Measurements from ENCODE around the gene SUSD2. TPM values are rescaled to one million over a fixed set of nuclear protein-coding genes. Genes with fewer than 3 reads are reported as not detected.

The SUSD2 gene
- polyA plus RNA-seq, 2 of the 4 experiments (the other 2 are of a cell fraction) = 12.7 to 51.9 TPM

- H3K4me3 ChIP-seq = no peak overlapping the region
- ChIA-PET CTCF (interaction anchor here (0.9 to 6.3 kb wide), 21 partner anchors 10 to 339 kb away, joined by 3 to 61 read pairs (median 15); partner anchors contain the start of genes GGT5 and SUSD2), POLR2A (interaction anchor here (1.5 kb wide), 1 partner anchor 57 kb away, joined by 6 read pairs; no protein-coding TSS in a partner anchor)
- ATAC-seq (no peak; a peak in 1 of 6 replicates), DNase-seq (ENCODE audit: low read depth in 1 of 2, low spot score in 1 of 2) (no peak), FAIRE-seq (no peak)
- H3K27ac ChIP-seq = peak overlapping the region; percentile 93 to 96
- 91% methylated on average over 6 of the region's 8 CpGs for WGBS (ENCODE audit: missing lambda C conversion rate)
- peak overlapping the region; percentile 38; the same call in 1 of the 3 replicates for H3K4me2 ChIP-seq
- H3K9me3 ChIP-seq = peaks cover 6% of the 10 kb centered on the region
- H3K4me1 ChIP-seq = peaks cover 32% of the 10 kb centered on the region
- TF ChIP-seq EHMT2 (IDR thresholded peaks at IDR 0.05; ENCODE audit: low read depth) = no peak
These were observed 9.4 kb downstream of the SUSD2 start for GRCh38 chr22:24190596-24191208.

DNA sequence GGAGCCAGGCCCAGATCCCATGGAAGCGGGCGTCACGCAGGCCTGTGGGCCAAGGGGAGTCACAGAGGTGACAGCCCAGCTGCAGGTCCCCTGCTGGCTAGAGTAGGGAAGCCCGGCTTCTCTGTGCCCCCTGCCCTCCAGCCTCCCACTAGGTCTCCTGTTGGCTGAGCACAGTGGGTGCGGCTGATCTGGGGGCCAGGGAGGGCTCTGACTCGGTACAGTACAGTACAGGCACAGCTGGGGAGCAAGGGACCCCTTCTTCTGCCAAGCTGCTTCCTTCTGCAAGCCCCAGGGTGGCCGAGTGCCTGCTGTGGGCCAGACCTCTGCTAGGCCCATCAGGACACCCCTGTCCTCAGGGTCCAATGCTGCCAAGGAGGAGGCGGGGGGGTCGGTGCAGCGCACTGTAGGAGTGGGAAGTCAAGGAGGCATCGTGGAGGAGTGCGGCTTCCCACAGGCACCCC lies 10.1 kb downstream of the SUSD2 start:
- peak overlapping the region; percentile 93 to 96 for H3K27ac ChIP-seq
- POLR2A ChIA-PET = no interaction called here
- ATAC-seq = peak in 1 of 2 experiments; percentile 17; a peak in 3 of 6 replicates
- DNase-seq (ENCODE audit: low read depth in 1 of 2, low spot score in 1 of 2) = no peak
- 86% methylated on average over 8 of the region's 12 CpGs for WGBS (ENCODE audit: missing lambda C conversion rate)
- TF ChIP-seq HOXB13 (CRISPR knock-in tag; IDR thresholded peaks at IDR 0.05; ENCODE audit: low read depth) = no peak
- no peak for TF ChIP-seq FOXS1 (CRISPR knock-in tag; IDR thresholded peaks at IDR 0.05)
- no peak for TF ChIP-seq RFX5 (IDR thresholded peaks at IDR 0.05)
- TF ChIP-seq POLR2A (IDR thresholded peaks at IDR 0.05; ENCODE audit: low read length) = no peak
- TF ChIP-seq TFCP2L1 (CRISPR knock-in tag; IDR thresholded peaks at IDR 0.05) = no peak
- no peak for TF ChIP-seq ZNF302 (CRISPR knock-in tag; IDR thresholded peaks at IDR 0.05)
- no peak for TF ChIP-seq GATA3 (IDR thresholded peaks at IDR 0.05; ENCODE audit: borderline replicate concordance)
- TF ChIP-seq HOXB5 (CRISPR knock-in tag; IDR thresholded peaks at IDR 0.05) = no peak
- TF ChIP-seq ZFP36 (IDR thresholded peaks at IDR 0.05; ENCODE audit: borderline replicate concordance, partially characterized antibody) = no peak
- no peak for TF ChIP-seq NPAS2 (CRISPR knock-in tag; IDR thresholded peaks at IDR 0.05; ENCODE audit: borderline replicate concordance)
- no peak for TF ChIP-seq SMC3 (IDR thresholded peaks at IDR 0.05)
- TF ChIP-seq JUNB (IDR thresholded peaks at IDR 0.05) = no peak
- no peak for TF ChIP-seq FOSL2 (IDR thresholded peaks at IDR 0.05)
- TF ChIP-seq FOSL2 (CRISPR knock-in tag; IDR thresholded peaks at IDR 0.05) = no peak
- no peak for TF ChIP-seq HES2 (IDR thresholded peaks at IDR 0.05)
- no peak for TF ChIP-seq RARB (CRISPR knock-in tag; IDR thresholded peaks at IDR 0.05)
- no peak for TF ChIP-seq KDM1A (IDR thresholded peaks at IDR 0.05; ENCODE audit: low read depth)
- no peak for TF ChIP-seq E2F6 (IDR thresholded peaks at IDR 0.05; ENCODE audit: borderline replicate concordance, low read depth)
- no peak for TF ChIP-seq PHF8 (IDR thresholded peaks at IDR 0.05; ENCODE audit: borderline replicate concordance, low read depth)
- H3K4me1 ChIP-seq = peaks cover 39% of the 10 kb centered on the region
- peaks cover 6% of the 10 kb centered on the region for H3K9me3 ChIP-seq
- CTCF ChIA-PET = interaction anchor here (2.5 to 6.3 kb wide), 5 partner anchors 12 to 57 kb away, joined by 16 to 61 read pairs (median 32); partner anchors contain the start of genes GGT5 and SUSD2
- no peak overlapping the region for H3K4me2 ChIP-seq
- no peak overlapping the region for H3K4me3 ChIP-seq
- FAIRE-seq = no peak

GRCh38 chr22:24191893-24192292 lies 10.6 kb downstream of the SUSD2 start:
- TF ChIP-seq KDM5A (IDR thresholded peaks at IDR 0.05) (no peak), HEYL (CRISPR knock-in tag; IDR thresholded peaks at IDR 0.05) (no peak), NFE2L2 (conservative IDR thresholded peaks at IDR 0.05; ENCODE audit: low read length) (no peak), TFCP2L1 (CRISPR knock-in tag; IDR thresholded peaks at IDR 0.05) (no peak), RNF2 (IDR thresholded peaks at IDR 0.05; ENCODE audit: borderline replicate concordance, low read depth) (no peak), CBX2 (IDR thresholded peaks at IDR 0.05; ENCODE audit: borderline replicate concordance, low read depth) (no peak), HOXB13 (CRISPR knock-in tag; IDR thresholded peaks at IDR 0.05; ENCODE audit: low read depth) (no peak), BHLHE40 (IDR thresholded peaks at IDR 0.05; ENCODE audit: low read depth, low read length) (no peak), KDM1A (IDR thresholded peaks at IDR 0.05; ENCODE audit: low read depth) (no peak)
- peak overlapping the region; percentile 93 to 96 for H3K27ac ChIP-seq
- ATAC-seq = no peak
- H3K4me3 ChIP-seq = no peak overlapping the region
- peaks cover 39% of the 10 kb centered on the region for H3K4me1 ChIP-seq
- ChIA-PET POLR2A (no interaction called here), CTCF (interaction anchor here (2.8 to 6.3 kb wide), 2 partner anchors 54 to 56 kb away, joined by 23 to 61 read pairs; partner anchors contain the start of gene GGT5)
- H3K4me2 ChIP-seq = no peak overlapping the region
- H3K9me3 ChIP-seq = peaks cover 6% of the 10 kb centered on the region
- DNase-seq (ENCODE audit: low read depth in 1 of 2, low spot score in 1 of 2) = no peak
- WGBS (ENCODE audit: missing lambda C conversion rate) = 100% methylated on average over 5 of the region's 5 CpGs
- FAIRE-seq = no peak

Data from A549 (cell line).